ENCODE measurements around the gene AGBL4.

AGBL4 gene

GRCh38 chr1:49183489-49183888 is 840.3 kb downstream of the AGBL4 start:
- no peak for DNase-seq (ENCODE audit: low spot score)

- DNase-seq (ENCODE audit: low spot score): no peak
Measured at GRCh38 chr1:49181033-49181432, 842.7 kb downstream of the AGBL4 start.

GRCh38 chr1:49171941-49172593 is 851.7 kb downstream of the AGBL4 start:
- DNase-seq (ENCODE audit: low spot score): no peak

- no peak for DNase-seq (ENCODE audit: low spot score)
Measured at GRCh38 chr1:49166031-49166430, 857.7 kb downstream of the AGBL4 start.

- DNase-seq (ENCODE audit: low spot score): no peak
Measured at GRCh38 chr1:49163031-49163430, 860.7 kb downstream of the AGBL4 start.

- no peak for DNase-seq (ENCODE audit: low spot score)
Measured at GRCh38 chr1:49160677-49161076, 863.1 kb downstream of the AGBL4 start.

GRCh38 chr1:49136738-49137251 is 887.0 kb downstream of the AGBL4 start:
- DNase-seq (ENCODE audit: low spot score): no peak

GRCh38 chr1:49125746-49126145 is 898.0 kb downstream of the AGBL4 start:
- DNase-seq (ENCODE audit: low spot score): no peak

- no peak for DNase-seq (ENCODE audit: low spot score)
Measured at GRCh38 chr1:49111931-49112330, 911.8 kb downstream of the AGBL4 start.

- no peak for DNase-seq (ENCODE audit: low spot score)
Measured at GRCh38 chr1:49106445-49106844, 917.3 kb downstream of the AGBL4 start.

- DNase-seq (ENCODE audit: low spot score): no peak
Measured at GRCh38 chr1:49104575-49104974, 919.2 kb downstream of the AGBL4 start.

GRCh38 chr1:49102752-49103151 is 921.0 kb downstream of the AGBL4 start:
- no peak for DNase-seq (ENCODE audit: low spot score)

- no peak for DNase-seq (ENCODE audit: low spot score)
Measured at GRCh38 chr1:49098866-49099265, 924.9 kb downstream of the AGBL4 start.

GRCh38 chr1:49086327-49086726 is 937.4 kb downstream of the AGBL4 start:
- DNase-seq (ENCODE audit: low spot score): no peak

- DNase-seq (ENCODE audit: low spot score): no peak
Measured at GRCh38 chr1:49085079-49085478, 938.7 kb downstream of the AGBL4 start.

GRCh38 chr1:49060766-49061165 is 963.0 kb downstream of the AGBL4 start:
- no peak for DNase-seq (ENCODE audit: low spot score)

- no peak for DNase-seq (ENCODE audit: low spot score)
Measured at GRCh38 chr1:49059087-49059486, 964.7 kb downstream of the AGBL4 start.

GRCh38 chr1:49052102-49052501 is 971.7 kb downstream of the AGBL4 start:
- no peak for DNase-seq (ENCODE audit: low spot score)

- no peak for DNase-seq (ENCODE audit: low spot score)
Measured at GRCh38 chr1:49051647-49052046, 972.1 kb downstream of the AGBL4 start.

GRCh38 chr1:49050041-49050440 is 973.7 kb downstream of the AGBL4 start:
- no peak for DNase-seq (ENCODE audit: low spot score)

- no peak for DNase-seq (ENCODE audit: low spot score)
Measured at GRCh38 chr1:49048188-49048587, 975.6 kb downstream of the AGBL4 start.

- DNase-seq (ENCODE audit: low spot score): no peak
Measured at GRCh38 chr1:49046305-49046704, 977.4 kb downstream of the AGBL4 start.

GRCh38 chr1:49045371-49045770 is 978.4 kb downstream of the AGBL4 start:
- no peak for DNase-seq (ENCODE audit: low spot score)

- no peak for DNase-seq (ENCODE audit: low spot score)
Measured at GRCh38 chr1:49036700-49037099, 987.1 kb downstream of the AGBL4 start.
